AG04450 (cell line): ENCODE data around the gene RTTN. TPM values are rescaled to one million over a fixed set of nuclear protein-coding genes. Genes with fewer than 3 reads are reported as not detected.

Source experiments
- CTCF ChIA-PET: fragments of 300-600, 350-600 bp; formaldehyde crosslinking; extraction: SDS; loops from one replicate; lab custom pipeline; 2022; ENCODE audit warnings: antibody characterized with exemption, inconsistent platforms; lab: Charles Lee
- POLR2A ChIA-PET: fragments of 350-600 bp; formaldehyde crosslinking; extraction: SDS; loops from one replicate; lab custom pipeline; 2021; ENCODE audit warnings: antibody characterized with exemption, inconsistent platforms; lab: Yijun Ruan, JAX
- DNase-seq: peaks from one replicate; pipeline ENCODE4 v3.0.0-alpha.2; 2011; ENCODE audit warnings: low read depth, low spot score
- H3K27ac ChIP-seq: one replicate; pipeline ENCODE4 v1.5.1; 2012; ENCODE audit warnings: low read depth, low read length, control low read depth
- H3K27me3 ChIP-seq: one replicate; pipeline ENCODE4 v1.6.0; 2012; ENCODE audit warnings: low read length; ENCODE audit not compliant: control insufficient read depth, insufficient read depth
- H3K4me3 ChIP-seq: 2 replicates; pipeline ENCODE4 v1.5.1; 2011; ENCODE audit warnings: mild to moderate bottlenecking, low read depth, low read length, control low read depth
- H3K9me3 ChIP-seq: 2 replicates; pipeline ENCODE4 v1.5.1; 2012; ENCODE audit warnings: low read length; ENCODE audit not compliant: control insufficient read depth, insufficient read depth
- CTCF ChIP-seq: IDR thresholded peaks from 2 replicates; pipeline ENCODE4 v1.5.1; 2011; ENCODE audit warnings: low read depth, low read length, control low read depth, inconsistent platforms
- polyA plus RNA-seq: library from polyadenylated mRNA; depleted of rRNA; stranded (reverse); fragments of >200 nt; gene quantifications from 2 replicates; pipeline ENCODE4 v1.2.3, GENCODE V29; 2011

RTTN gene
- polyA plus RNA-seq, 1 experiment: 4.6 TPM

- Histone ChIP-seq H3K4me3 (no peak overlapping the region), H3K27me3 (no peaks in the 10 kb centered on the region), H3K27ac (no peak overlapping the region), H3K9me3 (no peaks in the 10 kb centered on the region)
- no peak for DNase-seq
- no peak for TF ChIP-seq CTCF
- ChIA-PET CTCF (interaction anchor here (0.8 to 3.6 kb wide), 18 partner anchors 9 to 1348 kb away, joined by 3 to 14 read pairs (median 4); no protein-coding TSS in a partner anchor), POLR2A (interaction anchor here (0.6 kb wide), 2 partner anchors 170 to 237 kb away, joined by 3 read pairs; no protein-coding TSS in a partner anchor)
Observed at GRCh38 chr18:70086085-70086484, 119.4 kb downstream of the RTTN start.

GRCh38 chr18:70085641-70086040, 119.8 kb downstream of the RTTN start:
- H3K9me3 ChIP-seq: no peaks in the 10 kb centered on the region
- H3K27me3 ChIP-seq: no peaks in the 10 kb centered on the region
- ChIA-PET POLR2A (no interaction called here), CTCF (interaction anchor here (0.8 to 2.3 kb wide), 6 partner anchors 9 to 597 kb away, joined by 3 to 12 read pairs (median 3); no protein-coding TSS in a partner anchor)
- no peak overlapping the region for H3K4me3 ChIP-seq
- DNase-seq: no peak
- no peak for TF ChIP-seq CTCF
- H3K27ac ChIP-seq: no peak overlapping the region

- Histone ChIP-seq H3K4me3 (no peak overlapping the region), H3K27ac (no peak overlapping the region), H3K9me3 (no peaks in the 10 kb centered on the region), H3K27me3 (no peaks in the 10 kb centered on the region)
- ChIA-PET POLR2A (no interaction called here), CTCF (interaction anchor here (1.6 kb wide), 1 partner anchor 352 kb away, joined by 6 read pairs; no protein-coding TSS in a partner anchor)
- DNase-seq: no peak
- TF ChIP-seq CTCF: no peak
Observed at GRCh38 chr18:70082430-70082829, 123.1 kb downstream of the RTTN start.

GRCh38 chr18:70078106-70078505, 127.4 kb downstream of the RTTN start:
- POLR2A ChIA-PET: no interaction called here
- no peak for TF ChIP-seq CTCF
- CTCF ChIA-PET: interaction anchor here (2.3 kb wide), 1 partner anchor 8 kb away, joined by 12 read pairs; no protein-coding TSS in a partner anchor
- H3K27me3 ChIP-seq: no peaks in the 10 kb centered on the region
- no peak overlapping the region for H3K27ac ChIP-seq
- no peak overlapping the region for H3K4me3 ChIP-seq
- H3K9me3 ChIP-seq: no peaks in the 10 kb centered on the region
- no peak for DNase-seq

- no peak for DNase-seq
- CTCF ChIA-PET: interaction anchor here (1.0 to 2.3 kb wide), 2 partner anchors 11 to 379 kb away, joined by 5 to 12 read pairs; no protein-coding TSS in a partner anchor
- POLR2A ChIA-PET: no interaction called here
- H3K9me3 ChIP-seq: no peaks in the 10 kb centered on the region
- TF ChIP-seq CTCF: peak; percentile 42
- H3K27me3 ChIP-seq: no peaks in the 10 kb centered on the region
- H3K4me3 ChIP-seq: no peak overlapping the region
- no peak overlapping the region for H3K27ac ChIP-seq
Observed at GRCh38 chr18:70075906-70076305, 129.6 kb downstream of the RTTN start.
